Activated CD8-positive, alpha-beta memory T cell treated with anti-CD3 and anti-CD28 coated beads for 4 hours (primary cell): Measurements from ENCODE around the gene DCK.

ENCODE experiments used
- DNase-seq, 2 donors: peaks; one replicate each; pipeline ENCODE4 v3.0.0-alpha.2; 2020; ENCODE audit warnings: low read depth in 2 of 2

The DCK gene

DNA sequence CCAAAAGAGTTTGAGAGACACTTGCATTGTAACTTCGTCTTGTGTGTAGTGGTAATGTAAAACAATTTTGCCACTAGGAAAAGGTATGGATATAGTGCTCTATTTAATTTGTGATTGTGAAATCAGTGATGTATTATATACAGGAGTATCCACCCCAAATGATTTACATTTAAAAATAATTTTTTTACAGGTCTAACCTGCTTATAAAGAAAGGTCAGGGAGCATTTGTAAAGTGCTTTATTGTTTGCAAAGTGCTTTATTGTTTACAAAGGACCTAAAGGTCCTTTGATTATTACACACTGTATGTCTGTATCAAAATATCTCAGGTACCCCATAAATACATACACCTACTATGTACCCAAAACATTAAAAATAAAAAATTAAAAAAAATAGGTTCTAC is 70.3 kb downstream of the DCK start:
- no peak for DNase-seq

DNA sequence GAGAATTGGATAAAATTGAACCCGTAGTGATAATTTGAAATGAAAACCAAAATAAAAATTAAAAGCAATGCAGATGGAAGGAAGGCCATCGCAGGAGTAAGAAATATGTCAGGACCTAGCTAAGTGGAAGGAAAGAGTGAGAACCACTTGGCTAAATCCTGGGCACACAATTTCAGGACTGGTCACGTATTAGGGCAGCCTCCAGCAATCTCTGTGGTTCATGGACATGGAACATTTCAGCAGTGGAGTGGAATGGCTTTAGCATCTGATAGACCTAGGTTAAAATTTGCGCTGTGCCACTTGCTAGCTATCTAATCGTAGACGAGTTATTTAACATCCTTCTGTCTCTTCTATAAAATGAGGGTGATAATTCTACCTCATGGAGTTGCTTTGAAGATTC is 71.1 kb downstream of the DCK start:
- DNase-seq, result no peak

DNA sequence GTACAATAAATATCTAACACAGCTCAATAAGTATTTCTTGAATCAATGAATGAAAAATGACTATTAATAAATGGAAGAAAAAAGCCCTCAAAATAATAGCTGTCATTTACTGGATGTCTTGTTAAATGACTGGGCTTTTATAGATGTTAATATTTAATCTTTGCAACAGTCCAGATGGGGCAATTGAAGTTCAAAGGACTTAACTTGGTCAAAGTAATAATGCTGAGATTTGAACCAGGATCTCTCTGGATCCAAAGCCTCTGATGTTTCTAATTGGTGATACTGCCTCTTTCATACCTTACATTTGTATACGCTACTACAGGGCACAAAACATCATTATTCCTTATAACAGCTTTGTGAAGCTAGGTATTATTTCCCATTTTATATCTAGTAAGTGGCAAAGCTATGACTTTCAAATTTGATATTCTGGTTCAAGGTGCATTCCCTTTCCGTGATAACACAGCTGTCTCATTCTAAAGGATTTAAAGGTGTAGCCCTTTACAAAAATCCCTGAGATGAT is 72.6 kb downstream of the DCK start:
- no peak for DNase-seq

DNA sequence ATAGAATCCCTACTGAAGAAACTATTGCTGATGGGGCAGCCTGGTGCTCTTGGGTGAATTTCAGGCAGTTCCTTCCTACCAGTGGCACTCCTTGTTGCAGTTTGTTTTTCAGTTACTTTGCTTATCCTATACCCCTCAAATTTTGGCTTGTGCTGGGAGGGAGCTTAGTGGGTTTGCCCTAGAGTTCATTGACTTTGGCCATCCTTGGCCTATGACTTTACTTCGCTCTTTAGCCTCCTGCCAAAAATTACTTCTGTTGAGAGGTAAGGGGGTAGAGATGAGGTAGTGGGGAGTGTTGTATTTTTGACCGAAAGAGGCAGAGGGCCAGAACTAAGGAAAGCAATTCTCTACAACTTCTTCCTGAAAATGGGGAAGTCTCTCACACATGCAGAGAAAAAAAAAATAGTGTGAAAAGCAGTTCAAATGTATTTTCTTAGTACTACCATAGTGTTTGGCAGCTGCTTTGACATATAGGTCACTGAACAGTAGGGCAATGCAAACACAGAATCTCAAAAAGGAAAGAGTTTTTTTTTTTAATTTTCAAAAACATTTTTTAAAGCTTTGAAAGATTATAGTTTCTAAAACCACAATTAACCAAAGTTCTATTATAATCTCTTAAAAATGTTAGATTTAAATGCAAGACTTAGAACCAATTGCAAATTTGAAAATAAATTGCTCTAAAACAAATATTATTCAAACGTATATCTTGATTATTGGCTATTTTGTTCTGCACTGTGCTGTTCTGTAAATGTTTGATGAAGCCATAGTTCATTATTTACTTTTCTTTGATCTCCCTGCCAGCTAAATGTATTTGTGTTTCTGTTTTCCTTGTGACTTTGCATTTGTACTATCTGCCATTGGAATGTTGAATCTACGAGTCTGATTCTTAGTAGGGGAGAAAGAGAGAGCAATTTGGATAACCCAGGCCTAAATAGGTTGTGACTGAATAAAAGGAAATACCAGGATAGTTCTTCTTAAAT is 73.6 kb downstream of the DCK start:
- DNase-seq, result no peak

DNA sequence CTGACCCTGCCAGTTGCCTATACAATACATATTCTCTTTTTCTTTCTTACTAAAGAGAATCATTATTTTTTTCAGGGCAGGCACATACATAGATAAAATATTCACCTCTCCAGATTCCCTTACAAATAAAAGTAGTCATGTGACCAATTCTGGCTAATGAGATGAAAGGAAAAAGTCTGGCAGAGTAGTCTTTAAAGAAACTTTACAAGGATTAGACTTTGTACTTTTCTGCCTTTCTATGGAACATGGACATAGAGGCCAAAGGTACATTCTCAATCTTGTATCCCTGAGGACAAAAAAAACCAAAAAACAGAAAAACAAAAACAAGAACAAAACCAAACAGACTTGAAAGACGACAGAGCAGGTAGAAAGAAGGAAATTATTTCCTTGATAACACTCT is 75.6 kb downstream of the DCK start:
- DNase-seq, result no peak

DNA sequence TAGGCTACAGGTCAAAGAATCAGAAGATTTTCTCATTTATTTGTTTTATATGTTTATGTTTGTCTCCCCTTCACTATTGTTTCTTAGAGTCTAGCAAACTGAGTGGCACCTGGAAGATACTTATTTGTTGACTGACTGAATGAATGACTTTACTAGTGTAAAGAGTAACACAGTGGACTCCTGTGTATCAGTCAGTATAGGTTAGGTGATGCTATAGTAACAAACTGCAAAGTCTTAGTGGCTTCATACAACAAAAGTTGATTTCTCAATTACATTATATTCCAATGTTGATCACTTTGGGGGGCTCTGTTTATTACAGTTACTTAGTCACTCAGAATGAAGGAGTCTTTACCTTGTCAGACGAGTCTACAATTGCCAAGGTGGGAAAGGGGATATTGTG is 76.6 kb downstream of the DCK start:
- no peak for DNase-seq

DNA sequence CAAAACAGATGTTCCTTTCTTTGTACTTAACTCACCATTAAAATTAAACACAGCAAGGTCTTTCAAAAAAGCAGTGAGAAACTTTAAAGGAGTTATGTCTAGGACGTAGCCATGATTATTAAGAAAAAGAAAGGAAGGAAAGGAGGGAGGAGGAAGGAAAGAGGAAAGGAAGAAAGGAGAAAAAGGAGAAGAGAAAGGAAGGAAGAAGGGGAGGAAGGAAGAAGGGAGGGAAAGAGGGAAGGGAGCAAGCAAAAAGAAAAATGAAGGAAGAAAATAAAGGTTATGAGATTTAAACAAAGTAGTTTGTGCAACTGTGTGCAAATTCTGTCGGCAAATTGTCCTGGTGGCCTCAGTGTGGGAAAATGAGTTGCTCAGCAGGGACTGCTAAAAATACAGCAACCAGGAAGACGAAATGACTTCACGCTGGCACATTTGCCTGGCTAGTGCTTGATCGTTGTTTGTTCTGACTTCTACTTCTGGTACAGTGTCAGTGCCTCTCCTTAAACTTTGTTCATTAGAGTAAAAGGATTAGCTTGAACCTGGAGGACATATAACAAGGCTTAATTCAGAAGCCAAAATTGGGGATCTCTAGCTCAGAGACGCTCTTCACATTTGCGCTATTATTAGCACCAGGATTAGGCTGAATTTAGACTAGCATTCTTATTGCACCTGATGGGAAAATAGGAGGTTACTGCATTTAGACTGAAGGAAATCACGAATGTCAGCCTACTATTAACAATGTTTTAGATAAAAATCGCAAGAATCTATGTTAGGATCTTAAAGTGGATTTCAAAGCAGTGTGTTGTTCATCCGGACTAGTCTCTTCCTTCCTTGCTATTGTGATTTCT is 81.2 kb downstream of the DCK start:
- no peak for DNase-seq
